ENCODE measurements around the gene SUCNR1. TPM values are rescaled to one million over a fixed set of nuclear protein-coding genes. Genes with fewer than 3 reads are reported as not detected.
A peak's percentile ranks its signal among the peaks of the same experiment; 100 is the strongest.

Gene SUCNR1
- total and polyA plus RNA-seq, 2 of the 4 experiments (the other 2 are of a cell fraction) = not detected

DNA sequence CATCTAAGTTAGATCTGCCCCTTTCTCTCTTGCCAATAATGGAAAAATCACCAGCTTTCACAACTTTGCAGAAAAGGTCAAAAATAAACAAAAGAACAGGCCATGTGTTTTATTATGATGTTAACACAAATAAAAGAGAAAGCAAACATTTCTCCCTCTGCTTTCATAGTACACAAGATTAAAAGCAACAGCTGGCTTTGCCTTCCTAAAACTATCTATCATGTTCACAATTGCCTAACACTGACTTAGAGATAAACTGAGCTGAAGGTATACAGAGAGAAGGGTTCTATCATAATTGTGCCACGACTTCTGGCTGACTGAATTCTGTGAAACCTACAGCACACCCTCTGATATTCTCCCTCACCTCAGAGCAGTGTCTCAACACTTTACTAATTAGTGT is 30.2 kb upstream of the SUCNR1 start:
- no TSS peak for BruUV-seq (replicated peaks)
- no peak overlapping the region for H2AK9ac ChIP-seq (replicated peaks; ENCODE audit: low read depth, low read length, poor library complexity)
- H2BK5ac ChIP-seq (ENCODE audit: low read depth, low read length, poor library complexity, severe bottlenecking) = peak overlapping the region; percentile 21
- intact Hi-C loops (cut with micrococcal nuclease) (loop anchor here (5.0 to 10.0 kb wide), 2 partner anchors 59 to 602 kb away; no protein-coding TSS in a partner anchor), in situ Hi-C loops (cut with MboI; ENCODE audit: low sequenced_read_pairs) (loop anchor here (5.0 kb wide), 1 partner anchor 406 kb away; no protein-coding TSS in a partner anchor), dilution Hi-C loops (cut with HindIII; ENCODE audit: low sequenced_read_pairs, unreplicated experiment) (no loop called here)
- peak overlapping the region; percentile 17; the same call in 1 of the 3 replicates for H2BK15ac ChIP-seq (ENCODE audit: low read depth, low read length)
- no peak overlapping the region for H3K56ac ChIP-seq (ENCODE audit: extremely low read depth, insufficient read depth, low read length)
- no peak overlapping the region for H3K9ac ChIP-seq (ENCODE audit: low read depth, low read length)
- DNase-seq = peak; percentile 16
- WGBS, 2 experiments (ENCODE audit: extremely low coverage in 2 of 2, insufficient read length in 1 of 2) = no CpG with 5 or more reads among the region's 1 CpG
- peak overlapping the region; percentile 28; the same call in 1 of the 2 replicates for H2BK120ac ChIP-seq (ENCODE audit: low read depth, low read length)
- H3K27me3 ChIP-seq (ENCODE audit: control insufficient read depth, insufficient read depth, low read length) = no peaks in the 10 kb centered on the region
- H4K5ac ChIP-seq (ENCODE audit: low read depth, low read length) = no peak overlapping the region
- H3K27ac ChIP-seq (ENCODE audit: insufficient read depth, low read length) = no peak overlapping the region
- H4K91ac ChIP-seq (ENCODE audit: insufficient read depth, low read depth, low read length) = no peak overlapping the region; the same call in 1 of the 2 replicates
- no peaks in the 10 kb centered on the region for H3K36me3 ChIP-seq (ENCODE audit: control insufficient read depth, insufficient read depth, low read length)
- H2BK20ac ChIP-seq (ENCODE audit: low read depth, low read length) = no peak overlapping the region
- peak overlapping the region; percentile 55; the same call in 1 of the 2 replicates for H3K4ac ChIP-seq (ENCODE audit: low read depth, low read length)
- H3K4me2 ChIP-seq (ENCODE audit: low read depth, low read length) = peak overlapping the region; percentile 27
- peaks cover 3% of the 10 kb centered on the region; the same call in 1 of the 2 replicates for H3K9me1 ChIP-seq (ENCODE audit: insufficient read depth, low read length)
- H3K14ac ChIP-seq (replicated peaks; ENCODE audit: low read depth, low read length) = no peak overlapping the region
- H3K4me3 ChIP-seq (ENCODE audit: insufficient read depth, low read depth, low read length) = no peak overlapping the region
- H4K20me1 ChIP-seq (ENCODE audit: insufficient read depth, low read length) = no peaks in the 10 kb centered on the region
- no peaks in the 10 kb centered on the region for H3K79me1 ChIP-seq (ENCODE audit: low read depth in 1 of 2, low read length in 2 of 2)
- H2AK5ac ChIP-seq (ENCODE audit: low read depth, low read length) = no peak overlapping the region
- no peak overlapping the region; a peak in 2 of 4 replicates for H4K8ac ChIP-seq (ENCODE audit: low read depth in 2 of 2, low read length in 2 of 2)
- TF ChIP-seq SMC3 (IDR thresholded peaks at IDR 0.05; ENCODE audit: low read depth, low read length) = no peak
- TF ChIP-seq FOS (IDR thresholded peaks at IDR 0.05; ENCODE audit: low read depth, low read length) = no peak
- TF ChIP-seq MAFK (IDR thresholded peaks at IDR 0.05; ENCODE audit: low read depth, low read length) = no peak
- no peak for TF ChIP-seq BHLHE40 (IDR thresholded peaks at IDR 0.05; ENCODE audit: low read depth, low read length)
- no peak for TF ChIP-seq CHD1 (IDR thresholded peaks at IDR 0.05; ENCODE audit: low read depth, low read length)
- TF ChIP-seq POLR2A (IDR thresholded peaks at IDR 0.05; ENCODE audit: low read depth, low read length) = no peak
- TF ChIP-seq RCOR1 (IDR thresholded peaks at IDR 0.05; ENCODE audit: insufficient replicate concordance, low read length) = no peak
- TF ChIP-seq, protein P1, sequence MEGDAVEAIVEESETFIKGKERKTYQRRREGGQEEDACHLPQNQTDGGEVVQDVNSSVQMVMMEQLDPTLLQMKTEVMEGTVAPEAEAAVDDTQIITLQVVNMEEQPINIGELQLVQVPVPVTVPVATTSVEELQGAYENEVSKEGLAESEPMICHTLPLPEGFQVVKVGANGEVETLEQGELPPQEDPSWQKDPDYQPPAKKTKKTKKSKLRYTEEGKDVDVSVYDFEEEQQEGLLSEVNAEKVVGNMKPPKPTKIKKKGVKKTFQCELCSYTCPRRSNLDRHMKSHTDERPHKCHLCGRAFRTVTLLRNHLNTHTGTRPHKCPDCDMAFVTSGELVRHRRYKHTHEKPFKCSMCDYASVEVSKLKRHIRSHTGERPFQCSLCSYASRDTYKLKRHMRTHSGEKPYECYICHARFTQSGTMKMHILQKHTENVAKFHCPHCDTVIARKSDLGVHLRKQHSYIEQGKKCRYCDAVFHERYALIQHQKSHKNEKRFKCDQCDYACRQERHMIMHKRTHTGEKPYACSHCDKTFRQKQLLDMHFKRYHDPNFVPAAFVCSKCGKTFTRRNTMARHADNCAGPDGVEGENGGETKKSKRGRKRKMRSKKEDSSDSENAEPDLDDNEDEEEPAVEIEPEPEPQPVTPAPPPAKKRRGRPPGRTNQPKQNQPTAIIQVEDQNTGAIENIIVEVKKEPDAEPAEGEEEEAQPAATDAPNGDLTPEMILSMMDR (conservative IDR thresholded peaks at IDR 0.05; ENCODE audit: low read depth, low read length) = no peak
- TF ChIP-seq, protein P2, sequence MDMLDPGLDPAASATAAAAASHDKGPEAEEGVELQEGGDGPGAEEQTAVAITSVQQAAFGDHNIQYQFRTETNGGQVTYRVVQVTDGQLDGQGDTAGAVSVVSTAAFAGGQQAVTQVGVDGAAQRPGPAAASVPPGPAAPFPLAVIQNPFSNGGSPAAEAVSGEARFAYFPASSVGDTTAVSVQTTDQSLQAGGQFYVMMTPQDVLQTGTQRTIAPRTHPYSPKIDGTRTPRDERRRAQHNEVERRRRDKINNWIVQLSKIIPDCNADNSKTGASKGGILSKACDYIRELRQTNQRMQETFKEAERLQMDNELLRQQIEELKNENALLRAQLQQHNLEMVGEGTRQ (IDR thresholded peaks at IDR 0.05; ENCODE audit: low read depth, low read length) = no peak
- no peak for TF ChIP-seq MXI1 (IDR thresholded peaks at IDR 0.05; ENCODE audit: borderline replicate concordance, low read depth, low read length)
- no peak for TF ChIP-seq RFX5 (IDR thresholded peaks at IDR 0.05; ENCODE audit: low read depth, low read length)
- TF ChIP-seq CEBPB (IDR thresholded peaks at IDR 0.05; ENCODE audit: low read depth, low read length) = no peak
- no peak for TF ChIP-seq NFE2L2 (IDR thresholded peaks at IDR 0.05; ENCODE audit: low read depth, low read length)
- TF ChIP-seq MAZ (IDR thresholded peaks at IDR 0.05; ENCODE audit: borderline replicate concordance, low read depth, low read length) = no peak
- TF ChIP-seq, protein P3, sequence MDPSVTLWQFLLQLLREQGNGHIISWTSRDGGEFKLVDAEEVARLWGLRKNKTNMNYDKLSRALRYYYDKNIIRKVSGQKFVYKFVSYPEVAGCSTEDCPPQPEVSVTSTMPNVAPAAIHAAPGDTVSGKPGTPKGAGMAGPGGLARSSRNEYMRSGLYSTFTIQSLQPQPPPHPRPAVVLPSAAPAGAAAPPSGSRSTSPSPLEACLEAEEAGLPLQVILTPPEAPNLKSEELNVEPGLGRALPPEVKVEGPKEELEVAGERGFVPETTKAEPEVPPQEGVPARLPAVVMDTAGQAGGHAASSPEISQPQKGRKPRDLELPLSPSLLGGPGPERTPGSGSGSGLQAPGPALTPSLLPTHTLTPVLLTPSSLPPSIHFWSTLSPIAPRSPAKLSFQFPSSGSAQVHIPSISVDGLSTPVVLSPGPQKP (IDR thresholded peaks at IDR 0.05; ENCODE audit: borderline replicate concordance, low read depth, low read length) = no peak
- TF ChIP-seq RAD21 (IDR thresholded peaks at IDR 0.05; ENCODE audit: low read length) = no peak
- POLR2A ChIA-PET (ENCODE audit: unreplicated experiment) = no interaction called here
- CTCF ChIA-PET = no interaction called here
- peaks cover 5% of the 10 kb centered on the region for H3K4me1 ChIP-seq (ENCODE audit: control insufficient read depth, insufficient read depth, low read length)
- H2AFZ ChIP-seq (replicated peaks; ENCODE audit: low read length, poor library complexity) = no peak overlapping the region
- H3K23ac ChIP-seq (ENCODE audit: low read depth, low read length) = no peak overlapping the region; the same call in 1 of the 2 replicates
- ATAC-seq (ENCODE audit: low read depth) = peak; percentile 58
- H3K18ac ChIP-seq (ENCODE audit: low read depth, low read length) = no peak overlapping the region
- H3K9me3 ChIP-seq (ENCODE audit: control insufficient read depth, insufficient read depth, low read length) = no peaks in the 10 kb centered on the region

Data from IMR-90 (cell line).